ENCODE data around the gene ADGRL2.

The ADGRL2 gene

GRCh38 chr1:81899214-81899821, 98.6 kb downstream of the ADGRL2 start:
- TF ChIP-seq, protein P1, sequence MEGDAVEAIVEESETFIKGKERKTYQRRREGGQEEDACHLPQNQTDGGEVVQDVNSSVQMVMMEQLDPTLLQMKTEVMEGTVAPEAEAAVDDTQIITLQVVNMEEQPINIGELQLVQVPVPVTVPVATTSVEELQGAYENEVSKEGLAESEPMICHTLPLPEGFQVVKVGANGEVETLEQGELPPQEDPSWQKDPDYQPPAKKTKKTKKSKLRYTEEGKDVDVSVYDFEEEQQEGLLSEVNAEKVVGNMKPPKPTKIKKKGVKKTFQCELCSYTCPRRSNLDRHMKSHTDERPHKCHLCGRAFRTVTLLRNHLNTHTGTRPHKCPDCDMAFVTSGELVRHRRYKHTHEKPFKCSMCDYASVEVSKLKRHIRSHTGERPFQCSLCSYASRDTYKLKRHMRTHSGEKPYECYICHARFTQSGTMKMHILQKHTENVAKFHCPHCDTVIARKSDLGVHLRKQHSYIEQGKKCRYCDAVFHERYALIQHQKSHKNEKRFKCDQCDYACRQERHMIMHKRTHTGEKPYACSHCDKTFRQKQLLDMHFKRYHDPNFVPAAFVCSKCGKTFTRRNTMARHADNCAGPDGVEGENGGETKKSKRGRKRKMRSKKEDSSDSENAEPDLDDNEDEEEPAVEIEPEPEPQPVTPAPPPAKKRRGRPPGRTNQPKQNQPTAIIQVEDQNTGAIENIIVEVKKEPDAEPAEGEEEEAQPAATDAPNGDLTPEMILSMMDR (IDR thresholded peaks at IDR 0.05), result no peak
- Mint-ChIP-seq H3K4me1 (peaks cover 36% of the 10 kb centered on the region), H3K36me3 (ENCODE audit: low read depth) (peaks cover 24% of the 10 kb centered on the region), H3K9me3 (no peaks in the 10 kb centered on the region), H3K27ac (peak overlapping the region; percentile 93), H3K27me3 (ENCODE audit: low read depth, poor library complexity) (no peaks in the 10 kb centered on the region), H3K4me3 (no peak overlapping the region)
- DNase-seq, result no peak

- Mint-ChIP-seq H3K4me1 (no peaks in the 10 kb centered on the region), H3K4me3 (no peak overlapping the region), H3K27ac (no peak overlapping the region), H3K36me3 (ENCODE audit: low read depth) (peaks cover 42% of the 10 kb centered on the region), H3K9me3 (no peaks in the 10 kb centered on the region), H3K27me3 (ENCODE audit: low read depth, poor library complexity) (no peaks in the 10 kb centered on the region)
- TF ChIP-seq, protein P1 (IDR thresholded peaks at IDR 0.05), result no peak
- DNase-seq, result no peak
Measured at GRCh38 chr1:81907575-81907974, 106.8 kb downstream of the ADGRL2 start.

DNA sequence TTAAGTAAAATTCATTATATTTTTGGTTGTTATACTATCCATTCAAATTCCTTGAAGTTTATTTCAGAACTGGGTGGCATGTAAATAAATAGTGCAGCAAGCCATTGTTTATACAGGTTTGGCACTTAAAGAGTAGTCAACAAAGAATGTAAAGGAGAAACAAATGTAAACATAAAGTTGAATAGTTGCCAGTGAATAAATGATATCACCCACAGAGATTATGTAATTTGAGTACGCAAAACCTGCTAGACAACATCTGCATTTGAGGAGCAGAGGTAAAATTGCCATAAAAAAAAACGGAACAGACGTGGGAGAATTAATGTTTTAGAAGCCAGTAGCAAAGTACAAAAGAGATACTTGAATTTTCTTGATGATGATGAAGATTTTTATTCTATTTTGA, 111.6 kb downstream of the ADGRL2 start:
- no peaks in the 10 kb centered on the region for H3K27me3 Mint-ChIP-seq (ENCODE audit: low read depth, poor library complexity)
- no peak for DNase-seq

DNA sequence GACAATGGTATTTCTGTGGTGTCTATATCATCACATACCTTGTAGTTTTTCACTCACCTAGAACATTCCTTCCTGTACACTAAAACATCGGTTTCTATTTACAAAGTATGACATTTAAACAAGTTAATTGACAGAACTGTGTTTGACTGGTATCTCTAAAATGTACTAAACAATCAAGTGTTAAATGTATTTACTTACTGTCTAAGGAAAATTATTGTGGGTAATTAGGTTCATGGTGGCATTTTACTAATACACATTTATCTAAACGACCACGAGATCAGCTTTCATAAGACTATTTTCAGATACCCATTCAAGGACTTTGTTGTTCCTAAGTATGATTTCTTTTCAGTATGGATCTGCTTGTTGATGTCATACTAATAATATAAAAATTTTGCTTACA, 115.2 kb downstream of the ADGRL2 start:
- no peak overlapping the region for H3K4me3 Mint-ChIP-seq
- H3K27ac Mint-ChIP-seq, result peak overlapping the region; percentile 69
- H3K36me3 Mint-ChIP-seq (ENCODE audit: low read depth), result peaks cover 13% of the 10 kb centered on the region
- no peaks in the 10 kb centered on the region for H3K27me3 Mint-ChIP-seq (ENCODE audit: low read depth, poor library complexity)
- peaks cover 20% of the 10 kb centered on the region for H3K4me1 Mint-ChIP-seq
- H3K9me3 Mint-ChIP-seq, result no peaks in the 10 kb centered on the region
- TF ChIP-seq, protein P1 (IDR thresholded peaks at IDR 0.05), result no peak
- no peak for DNase-seq

More for the DNA sequence above, 111.6 kb downstream of the ADGRL2 start:
- Mint-ChIP-seq H3K9me3 (no peaks in the 10 kb centered on the region), H3K36me3 (ENCODE audit: low read depth) (peaks cover 36% of the 10 kb centered on the region), H3K4me3 (no peak overlapping the region), H3K27ac (peak overlapping the region; percentile 41), H3K4me1 (no peaks in the 10 kb centered on the region)
- TF ChIP-seq, protein P1 (IDR thresholded peaks at IDR 0.05), result no peak

- Mint-ChIP-seq H3K9me3 (no peaks in the 10 kb centered on the region), H3K36me3 (ENCODE audit: low read depth) (peaks cover 4% of the 10 kb centered on the region), H3K4me3 (peak overlapping the region; percentile 51), H3K27me3 (ENCODE audit: low read depth, poor library complexity) (no peaks in the 10 kb centered on the region), H3K27ac (peak overlapping the region; percentile 73), H3K4me1 (peaks cover 32% of the 10 kb centered on the region)
- TF ChIP-seq, protein P1 (IDR thresholded peaks at IDR 0.05), result no peak
- DNase-seq, result peak; percentile 39
Measured at GRCh38 chr1:81920245-81920740, 119.6 kb downstream of the ADGRL2 start.

DNA sequence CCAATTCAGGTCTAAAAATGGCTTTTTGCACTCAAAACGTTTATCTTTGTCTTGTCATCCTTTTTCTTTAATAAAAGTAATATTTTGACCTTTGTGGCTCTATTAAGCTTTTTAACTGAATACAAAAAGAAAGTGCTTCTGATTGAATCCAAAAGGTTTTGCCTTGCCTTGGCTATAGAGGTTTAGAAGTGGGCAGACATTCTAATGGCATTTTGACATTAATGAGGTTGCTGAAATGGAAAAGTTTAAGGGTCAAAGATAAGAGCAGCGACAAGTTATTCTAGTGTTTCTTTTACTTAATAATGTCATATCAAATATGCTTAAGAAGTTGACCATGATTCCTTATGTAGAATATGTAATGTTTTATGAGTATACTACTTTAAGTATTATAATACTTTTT, 120.2 kb downstream of the ADGRL2 start:
- no peak for DNase-seq
- Mint-ChIP-seq H3K9me3 (no peaks in the 10 kb centered on the region), H3K4me1 (peaks cover 35% of the 10 kb centered on the region), H3K27me3 (ENCODE audit: low read depth, poor library complexity) (no peaks in the 10 kb centered on the region), H3K36me3 (ENCODE audit: low read depth) (peaks cover 4% of the 10 kb centered on the region), H3K27ac (peak overlapping the region; percentile 73), H3K4me3 (no peak overlapping the region)
- TF ChIP-seq, protein P1 (IDR thresholded peaks at IDR 0.05), result no peak
